Trophoblast cell (in vitro differentiated cells and primary cell): ENCODE data around the gene HADHA.
A peak's percentile ranks its signal among the peaks of the same experiment; 100 is the strongest.
"Not testable (repeated sequence)": the region's sequence is repeated elsewhere in the genome, so short reads cannot be mapped to it uniquely, and the experiment has no call there.

ENCODE experiments used
- DNase-seq, 2 donors: peaks; one replicate each; pipeline ENCODE4 v3.0.0-alpha.2; 2016
- H2AFZ ChIP-seq: 2 replicates; pipeline ENCODE4 v1.6.1; 2013; ENCODE audit warnings: low read length, moderate library complexity, mild to moderate bottlenecking; ENCODE audit not compliant: insufficient read depth, poor library complexity
- H2AK5ac ChIP-seq: 2 replicates; pipeline ENCODE4 v1.6.1; 2013; ENCODE audit warnings: mild to moderate bottlenecking, low read length
- H2BK120ac ChIP-seq: 2 replicates; pipeline ENCODE4 v1.6.1; 2013; ENCODE audit warnings: low read length, mild to moderate bottlenecking, moderate library complexity; ENCODE audit not compliant: insufficient read depth, poor library complexity
- H2BK12ac ChIP-seq: 2 replicates; pipeline ENCODE4 v1.6.1; 2013; ENCODE audit warnings: mild to moderate bottlenecking, low read length, moderate library complexity
- H2BK5ac ChIP-seq: 2 replicates; pipeline ENCODE4 v1.6.1; 2013; ENCODE audit warnings: low read length, low read depth, moderate library complexity, mild to moderate bottlenecking; ENCODE audit not compliant: poor library complexity
- H3K14ac ChIP-seq: 2 replicates; pipeline ENCODE4 v1.6.1; 2013; ENCODE audit warnings: mild to moderate bottlenecking, low read length
- H3K18ac ChIP-seq: 2 replicates; pipeline ENCODE4 v1.6.1; 2013; ENCODE audit warnings: mild to moderate bottlenecking, low read length
- H3K23ac ChIP-seq: 2 replicates; pipeline ENCODE4 v1.6.1; 2013; ENCODE audit warnings: low read length
- H3K27ac ChIP-seq: 2 replicates; pipeline ENCODE4 v1.5.1; 2013; ENCODE audit warnings: low read depth, mild to moderate bottlenecking, inconsistent platforms, low read length, moderate library complexity
- H3K27me3 ChIP-seq: 2 replicates; pipeline ENCODE4 v1.6.1; 2013; ENCODE audit warnings: inconsistent platforms, mild to moderate bottlenecking, low read length, moderate library complexity; ENCODE audit not compliant: insufficient read depth
- H3K36me3 ChIP-seq, 2 experiments: 1 replicate in 1 of 2; 2 replicates in 1 of 2; pipeline ENCODE4 v1.6.1; 2013; ENCODE audit warnings: low read length in 2 of 2, mild to moderate bottlenecking in 2 of 2, moderate library complexity in 1 of 2; ENCODE audit not compliant: insufficient read depth in 2 of 2, control insufficient read depth in 1 of 2
- H3K4ac ChIP-seq: 2 replicates; pipeline ENCODE4 v1.6.1; 2013; ENCODE audit warnings: low read depth, mild to moderate bottlenecking, low read length, moderate library complexity
- H3K4me1 ChIP-seq, 2 experiments: 1 replicate in 1 of 2; 2 replicates in 1 of 2; pipeline ENCODE4 v1.6.1; 2013; ENCODE audit warnings: low read length in 2 of 2, mild to moderate bottlenecking in 2 of 2, moderate library complexity in 1 of 2; ENCODE audit not compliant: insufficient read depth in 2 of 2, control insufficient read depth in 1 of 2
- H3K4me2 ChIP-seq: 2 replicates; pipeline ENCODE4 v1.6.1; 2013; ENCODE audit warnings: inconsistent platforms, mild to moderate bottlenecking, low read length, moderate library complexity
- H3K4me3 ChIP-seq: 2 replicates; pipeline ENCODE4 v1.5.1; 2013; ENCODE audit warnings: mild to moderate bottlenecking, low read depth, low read length, inconsistent platforms
- H3K79me1 ChIP-seq: one replicate; pipeline ENCODE4 v1.6.1; 2013; ENCODE audit warnings: low read length
- H3K79me2 ChIP-seq: 2 replicates; pipeline ENCODE4 v1.6.1; 2013; ENCODE audit warnings: low read length, mild to moderate bottlenecking; ENCODE audit not compliant: control insufficient read depth, insufficient read depth, poor library complexity
- H3K9ac ChIP-seq: 2 replicates; pipeline ENCODE4 v1.6.1; 2013; ENCODE audit warnings: mild to moderate bottlenecking, low read length
- H3K9me3 ChIP-seq: 2 replicates; pipeline ENCODE4 v1.6.1; 2013; ENCODE audit warnings: low read depth, mild to moderate bottlenecking, control low read depth, inconsistent platforms, low read length; ENCODE audit not compliant: insufficient read depth
- H4K12ac ChIP-seq: 2 replicates; pipeline ENCODE4 v1.6.1; 2013; ENCODE audit warnings: low read depth, mild to moderate bottlenecking, low read length, moderate library complexity
- H4K8ac ChIP-seq: 2 replicates; pipeline ENCODE4 v1.6.1; 2013; ENCODE audit warnings: low read depth, mild to moderate bottlenecking, low read length, moderate library complexity
- H4K91ac ChIP-seq: one replicate; pipeline ENCODE4 v1.6.1; 2013; ENCODE audit warnings: low read depth, mild to moderate bottlenecking, low read length, moderate library complexity
- WGBS: extraction: QIAGEN DNeasy Blood & Tissue Kit; methylation state at CpG from one replicate; pipeline ENCODE4 v1.1.7; 2013; ENCODE audit warnings: missing lambda C conversion rate; ENCODE audit not compliant: insufficient read length, insufficient coverage; ENCODE audit errors: extremely low coverage; 5-methylcytosine and 5-hydroxymethylcytosine counted together

The HADHA gene

GRCh38 chr2:26269571-26270158 is 25.2 kb upstream of the HADHA start:
- Histone ChIP-seq H2AFZ (no peak overlapping the region), H2BK120ac (no peak overlapping the region), H4K91ac (no peak overlapping the region), H2BK5ac (no peak overlapping the region), H3K4me1 (no peaks in the 10 kb centered on the region), H3K4me2 (no peak overlapping the region), H3K23ac (no peak overlapping the region), H2BK12ac (no peak overlapping the region), H3K18ac (no peak overlapping the region), H3K27me3 (no peaks in the 10 kb centered on the region), H3K79me2 (no peaks in the 10 kb centered on the region), H3K36me3 (peaks cover 2 to 4% of the 10 kb centered on the region in 2 experiments), H4K8ac (no peak overlapping the region), H3K9me3 (no peaks in the 10 kb centered on the region), H4K12ac (no peak overlapping the region), H3K79me1 (no peaks in the 10 kb centered on the region), H3K4me3 (no peak overlapping the region), H3K14ac (no peak overlapping the region), H3K4ac (no peak overlapping the region), H3K27ac (no peak overlapping the region), H3K9ac (no peak overlapping the region), H2AK5ac (no peak overlapping the region)
- WGBS: no CpG with 5 or more reads among the region's 6 CpGs
- no peak for DNase-seq

DNA sequence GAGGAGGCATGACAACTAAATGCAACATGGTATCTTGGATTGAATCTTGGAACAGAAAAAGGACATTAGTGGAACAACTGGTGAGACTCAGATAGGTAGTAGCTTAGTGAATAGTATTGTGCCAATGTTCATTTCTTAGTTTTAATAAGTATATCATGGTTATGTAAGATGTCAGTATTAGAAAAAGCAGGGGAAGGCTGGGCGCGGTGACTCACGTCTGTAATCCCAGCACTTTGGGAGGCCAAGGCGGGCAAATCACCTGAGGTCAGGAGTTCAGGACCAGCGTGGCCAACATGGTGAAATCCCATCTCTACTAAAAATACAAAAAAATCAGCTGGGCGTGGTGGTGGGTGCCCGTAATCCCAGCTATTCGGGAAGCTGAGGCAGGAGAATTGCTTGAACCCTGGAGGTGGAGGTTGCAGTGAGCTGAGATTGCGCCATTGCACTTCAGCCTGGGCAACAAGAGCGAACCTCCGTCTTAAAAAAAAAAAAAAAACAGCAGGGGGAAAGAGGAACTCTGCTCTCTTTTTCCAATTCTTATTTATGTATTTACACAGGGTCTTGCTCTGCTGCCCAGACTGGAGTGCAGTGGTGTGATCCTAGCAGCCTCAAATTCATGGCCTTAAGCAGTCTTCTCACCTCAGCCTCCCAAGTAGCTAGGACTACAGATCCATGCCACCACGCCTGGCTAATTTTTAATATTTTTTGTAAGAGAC is 24.4 kb upstream of the HADHA start:
- H3K9me3 ChIP-seq, H4K91ac ChIP-seq, H3K9ac ChIP-seq, H3K27ac ChIP-seq, H4K8ac ChIP-seq, H2AFZ ChIP-seq, H4K12ac ChIP-seq, H3K36me3 ChIP-seq, H3K79me1 ChIP-seq, H2BK120ac ChIP-seq, H3K79me2 ChIP-seq, H3K4me1 ChIP-seq, H3K27me3 ChIP-seq, H3K4me3 ChIP-seq, H3K14ac ChIP-seq, H2AK5ac ChIP-seq, H2BK5ac ChIP-seq, H3K4ac ChIP-seq, H3K4me2 ChIP-seq, H3K23ac ChIP-seq, H2BK12ac ChIP-seq, H3K18ac ChIP-seq: not testable (repeated sequence)
- peak in 1 of 2 donors; percentile 25 for DNase-seq
- no CpG with 5 or more reads among the region's 12 CpGs for WGBS

DNA sequence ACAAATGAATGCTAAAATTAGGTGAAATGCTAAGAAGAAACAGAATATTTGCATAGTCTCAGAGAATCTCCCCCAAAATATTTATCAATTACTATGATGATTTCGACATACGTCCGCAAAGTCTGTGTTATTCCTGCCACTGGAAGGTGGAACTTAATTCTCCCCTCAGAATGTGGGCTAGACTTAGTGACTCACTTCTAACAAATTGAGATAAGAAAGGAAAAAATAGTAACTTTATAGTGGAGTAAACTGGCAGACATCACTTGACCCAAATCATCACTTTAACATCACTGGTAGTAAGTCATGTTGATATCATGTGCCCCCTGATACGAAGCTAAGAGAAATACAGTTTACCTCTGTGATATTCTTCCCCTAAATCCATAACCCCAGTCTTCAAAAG is 23.8 kb upstream of the HADHA start:
- H3K9me3 ChIP-seq: no peaks in the 10 kb centered on the region
- H3K79me2 ChIP-seq: no peaks in the 10 kb centered on the region
- no peaks in the 10 kb centered on the region for H3K4me1 ChIP-seq
- no peak overlapping the region for H3K4me3 ChIP-seq
- no peaks in the 10 kb centered on the region for H3K79me1 ChIP-seq
- no peak overlapping the region for H3K14ac ChIP-seq
- no peak overlapping the region for H3K23ac ChIP-seq
- H2AK5ac ChIP-seq: no peak overlapping the region
- no peak overlapping the region for H4K8ac ChIP-seq
- peaks cover 4% of the 10 kb centered on the region in 2 experiments for H3K36me3 ChIP-seq
- no peak overlapping the region for H2BK120ac ChIP-seq
- no peak overlapping the region for H4K12ac ChIP-seq
- H4K91ac ChIP-seq: no peak overlapping the region
- H3K18ac ChIP-seq: no peak overlapping the region
- H2AFZ ChIP-seq: no peak overlapping the region
- H3K9ac ChIP-seq: no peak overlapping the region
- no CpG with 5 or more reads among the region's 4 CpGs for WGBS
- no peak overlapping the region for H3K4me2 ChIP-seq
- no peak overlapping the region for H2BK12ac ChIP-seq
- no peak overlapping the region for H2BK5ac ChIP-seq
- no peak overlapping the region for H3K27ac ChIP-seq
- H3K4ac ChIP-seq: no peak overlapping the region
- H3K27me3 ChIP-seq: no peaks in the 10 kb centered on the region
- DNase-seq: peak in 1 of 2 donors; percentile 45

DNA sequence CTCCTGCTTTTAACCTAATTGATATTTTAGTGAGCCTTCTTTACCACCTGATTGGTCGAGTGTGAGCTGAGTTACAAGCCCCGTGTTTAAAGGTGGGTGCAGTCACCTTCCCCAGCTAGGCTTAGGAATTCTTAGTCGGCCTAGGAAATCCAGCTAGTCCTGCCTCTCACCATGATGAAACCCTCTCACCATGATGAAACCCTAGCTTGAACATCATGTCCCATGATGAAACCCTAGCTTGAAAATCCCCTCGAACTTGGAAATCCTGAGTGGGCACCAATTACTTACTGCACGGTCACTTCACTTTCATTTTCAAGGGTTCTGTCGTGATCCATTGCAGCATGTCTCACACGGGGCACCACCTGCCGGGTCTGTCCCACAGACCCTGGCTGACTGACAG is 14.4 kb upstream of the HADHA start:
- not testable (repeated sequence) for H3K4me2 ChIP-seq, H3K4me1 ChIP-seq, H3K4ac ChIP-seq, H3K9ac ChIP-seq, H3K79me1 ChIP-seq, H4K8ac ChIP-seq, H3K27me3 ChIP-seq, H2AFZ ChIP-seq, H2BK12ac ChIP-seq, H3K4me3 ChIP-seq, H2BK120ac ChIP-seq, H3K9me3 ChIP-seq, H3K79me2 ChIP-seq, H4K12ac ChIP-seq, H2BK5ac ChIP-seq, H3K23ac ChIP-seq, H3K14ac ChIP-seq, H3K27ac ChIP-seq, H4K91ac ChIP-seq, H3K18ac ChIP-seq, H2AK5ac ChIP-seq
- no CpG with 5 or more reads among the region's 8 CpGs for WGBS
- peaks cover 7 to 10% of the 10 kb centered on the region in 2 experiments for H3K36me3 ChIP-seq
- peak in 1 of 2 donors; percentile 6 for DNase-seq
